Muscle of leg (tissue), 11 donors: Measurements from ENCODE around the gene KCNMB3. TPM values are rescaled to one million over a fixed set of nuclear protein-coding genes. Genes with fewer than 3 reads are reported as not detected.
"Not testable (repeated sequence)": the region's sequence is repeated elsewhere in the genome, so short reads cannot be mapped to it uniquely, and the experiment has no call there.

ENCODE experiments used
- DNase-seq: peaks from one replicate; pipeline ENCODE4 v3.0.0; 2013
- H3K27ac ChIP-seq: one replicate; pipeline ENCODE4 v1.5.1; 2013; ENCODE audit warnings: mild to moderate bottlenecking, low read length, control low read depth
- H3K27me3 ChIP-seq: one replicate; pipeline ENCODE4 v1.6.1; 2013; ENCODE audit warnings: low read length; ENCODE audit not compliant: control insufficient read depth, insufficient read depth
- H3K36me3 ChIP-seq: one replicate; pipeline ENCODE4 v1.6.1; 2013; ENCODE audit warnings: low read length; ENCODE audit not compliant: control insufficient read depth, insufficient read depth
- H3K4me1 ChIP-seq: one replicate; pipeline ENCODE4 v1.6.1; 2013; ENCODE audit warnings: low read length; ENCODE audit not compliant: control insufficient read depth, insufficient read depth
- H3K4me3 ChIP-seq: one replicate; pipeline ENCODE4 v1.5.1; 2013; ENCODE audit warnings: low read length, control low read depth
- H3K9me3 ChIP-seq: replicated peaks from 2 replicates; pipeline ENCODE4 v1.6.1; 2013; ENCODE audit warnings: low read depth, low read length; ENCODE audit not compliant: control insufficient read depth
- WGBS: methylation state at CpG from one replicate; pipeline ENCODE4 v1.1.5; 2013; ENCODE audit warnings: missing lambda C conversion rate; ENCODE audit not compliant: insufficient coverage; 5-methylcytosine and 5-hydroxymethylcytosine counted together
- polyA plus RNA-seq, 8 donors: library from polyadenylated mRNA; unstranded; fragments of 120-200 nt; gene quantifications; one replicate each; pipeline versions ENCODE4 v1.2.1 to v1.2.3, GENCODE V29; 2013; ENCODE audit warnings: inconsistent platforms in 1 of 8, low replicate concordance in 1 of 8; ENCODE audit not compliant: insufficient read length in 8 of 8, insufficient read depth in 1 of 8
- total RNA-seq: library from RNA; stranded (reverse); fragments of 120-200 nt; gene quantifications from one replicate; pipeline ENCODE4 v1.2.4, GENCODE V29; 2013

The KCNMB3 gene
- total and polyA plus RNA-seq, 9 donors, result 1.7 to 4.9 (median 4.1) TPM

DNA sequence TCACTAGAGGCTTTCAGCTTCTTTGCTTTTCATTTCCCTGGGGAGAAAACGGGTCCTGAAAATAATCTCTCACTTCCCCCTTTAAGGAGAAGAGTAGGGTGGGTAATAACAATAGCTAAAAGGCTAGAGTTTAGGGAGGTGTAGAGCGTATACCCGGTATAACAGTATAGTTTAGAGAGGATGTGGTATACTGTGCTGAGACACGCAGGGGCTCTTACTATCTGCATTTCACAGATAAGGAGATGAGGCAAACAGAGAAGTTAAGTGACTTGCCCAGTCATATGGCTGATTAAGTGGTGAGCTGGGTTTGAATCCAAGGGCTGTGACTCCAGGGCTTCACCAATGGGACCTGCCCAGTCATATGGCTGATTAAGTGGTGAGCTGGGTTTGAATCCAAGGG, 15.0 kb upstream of the KCNMB3 start:
- no peak for DNase-seq
- peaks cover 4% of the 10 kb centered on the region for H3K4me1 ChIP-seq
- no peaks in the 10 kb centered on the region for H3K27me3 ChIP-seq
- WGBS, result 83% methylated on average over 1 of the region's 4 CpGs
- H3K27ac ChIP-seq, result no peak overlapping the region
- no peak overlapping the region for H3K4me3 ChIP-seq
- H3K9me3 ChIP-seq, result no peaks in the 10 kb centered on the region
- H3K36me3 ChIP-seq, result no peaks in the 10 kb centered on the region

DNA sequence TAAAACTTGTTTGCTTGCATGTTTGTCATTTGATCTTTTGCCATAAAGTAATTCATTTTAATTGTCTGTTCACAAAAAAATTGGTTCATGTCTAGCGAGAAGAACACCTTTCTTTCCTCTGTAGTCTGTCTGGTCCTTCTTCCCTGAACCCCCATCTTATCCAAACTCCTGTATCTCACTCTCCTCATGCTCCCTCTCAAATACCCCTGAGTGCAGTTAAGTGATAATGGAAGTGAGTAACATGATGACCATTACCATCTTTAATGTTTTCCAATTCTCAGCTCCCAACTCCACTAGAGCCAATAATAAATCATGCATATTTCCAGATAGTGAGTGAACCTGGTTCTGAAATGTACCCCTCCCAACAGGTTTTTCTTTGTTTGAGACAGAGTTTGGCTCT, 14.2 kb upstream of the KCNMB3 start:
- Histone ChIP-seq H3K27me3 (no peaks in the 10 kb centered on the region), H3K36me3 (no peaks in the 10 kb centered on the region), H3K4me1 (peaks cover 4% of the 10 kb centered on the region), H3K4me3 (no peak overlapping the region), H3K9me3 (peaks cover 4% of the 10 kb centered on the region), H3K27ac (no peak overlapping the region)
- no peak for DNase-seq
- WGBS, result no CpG with 5 or more reads among the region's 1 CpG

DNA sequence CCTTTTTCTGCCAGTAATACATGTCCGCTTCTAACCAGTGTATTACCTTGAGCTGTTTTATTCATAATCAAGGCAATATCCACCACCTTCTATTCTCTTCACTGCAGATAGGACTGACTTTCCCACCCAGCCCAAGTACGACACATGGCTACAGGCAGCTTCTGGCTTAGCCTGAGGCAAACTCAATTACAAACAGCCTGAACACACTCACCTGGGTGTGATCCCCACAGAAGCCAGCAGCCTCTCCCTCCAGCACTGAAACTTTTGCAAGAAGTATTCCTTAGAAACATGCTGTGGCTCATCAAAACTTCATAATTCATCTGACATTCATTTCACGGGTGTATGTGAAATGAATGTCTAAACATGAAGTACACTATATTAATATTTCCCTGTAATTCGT, 13.5 kb upstream of the KCNMB3 start:
- Histone ChIP-seq H3K27me3 (no peaks in the 10 kb centered on the region), H3K36me3 (no peaks in the 10 kb centered on the region), H3K4me1 (peaks cover 4% of the 10 kb centered on the region), H3K27ac (no peak overlapping the region), H3K4me3 (no peak overlapping the region), H3K9me3 (peaks cover 4% of the 10 kb centered on the region)
- no peak for DNase-seq
- 100% methylated on average over 2 of the region's 4 CpGs for WGBS

DNA sequence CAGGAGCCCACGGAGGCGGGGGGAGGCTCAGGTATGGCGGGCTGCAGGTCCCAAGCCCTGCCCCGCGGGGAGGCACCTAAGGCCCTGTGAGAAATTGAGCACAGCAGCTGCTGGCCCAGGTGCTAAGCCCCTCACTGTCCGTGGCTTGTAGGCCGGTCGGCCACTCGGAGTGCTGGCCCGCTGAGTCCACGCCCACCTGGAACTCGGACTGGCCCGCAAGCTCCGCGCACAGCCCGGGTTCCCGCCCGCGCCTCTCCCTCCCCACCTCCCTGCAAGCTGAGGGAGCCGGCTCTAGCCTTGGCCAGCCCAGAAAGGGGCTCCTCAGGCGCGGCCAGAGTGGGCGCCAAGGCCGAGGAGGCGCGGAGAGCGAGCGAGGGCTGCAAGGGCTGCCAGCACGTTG, 12.2 kb upstream of the KCNMB3 start:
- no peak for DNase-seq
- no peaks in the 10 kb centered on the region for H3K27me3 ChIP-seq
- peaks cover 4% of the 10 kb centered on the region for H3K4me1 ChIP-seq
- H3K9me3 ChIP-seq, result peaks cover 11% of the 10 kb centered on the region
- no peak overlapping the region for H3K27ac ChIP-seq
- WGBS, result 97% methylated on average over 20 of the region's 29 CpGs
- no peaks in the 10 kb centered on the region for H3K36me3 ChIP-seq
- H3K4me3 ChIP-seq, result no peak overlapping the region

DNA sequence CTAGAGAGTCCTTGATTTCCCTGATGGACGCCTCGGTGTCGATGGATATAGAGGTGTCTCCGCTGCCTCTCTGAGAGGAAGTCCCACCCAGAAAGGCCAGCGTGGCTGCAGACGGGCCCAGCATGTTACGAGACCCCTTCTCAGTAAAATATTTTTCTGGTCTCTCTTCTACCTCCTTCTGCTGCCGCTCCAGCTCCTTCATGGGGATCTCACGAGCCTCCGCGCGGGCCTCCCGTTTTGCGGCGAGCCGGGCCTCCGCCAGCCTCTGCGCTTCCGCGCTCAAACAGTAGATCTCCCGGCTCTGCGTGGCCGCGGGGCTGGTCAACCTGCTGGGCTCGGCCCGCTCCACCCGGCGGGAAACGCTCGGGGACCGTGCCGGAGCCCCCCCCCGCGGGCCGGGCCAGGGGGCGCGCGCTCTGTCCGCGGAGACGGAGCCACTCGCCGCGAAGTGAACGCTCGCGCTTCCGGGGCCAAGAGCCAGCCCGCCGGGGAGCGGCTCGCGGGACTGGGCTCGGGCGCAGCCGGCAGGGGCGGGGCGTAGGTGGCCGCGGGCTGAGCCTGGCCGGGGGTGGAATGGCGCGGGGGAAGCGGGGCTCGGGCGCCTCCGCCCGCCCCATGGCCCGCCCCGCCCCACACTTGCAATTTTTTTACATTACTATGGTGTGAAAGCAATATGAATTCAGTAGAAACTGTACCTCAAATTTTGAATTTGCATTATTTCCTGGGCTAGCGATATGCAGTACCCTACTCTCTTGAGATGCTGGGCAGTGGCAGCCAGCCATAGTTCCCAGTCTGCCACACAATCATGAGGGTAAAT, 10.2 kb upstream of the KCNMB3 start:
- Histone ChIP-seq H3K4me3 (peak overlapping the region; percentile 51), H3K9me3 (peaks cover 15% of the 10 kb centered on the region), H3K27ac (peak overlapping the region; percentile 11), H3K36me3 (no peaks in the 10 kb centered on the region), H3K27me3 (no peaks in the 10 kb centered on the region), H3K4me1 (peaks cover 2% of the 10 kb centered on the region)
- 4% methylated on average over 53 of the region's 71 CpGs for WGBS
- peak; percentile 85 for DNase-seq

DNA sequence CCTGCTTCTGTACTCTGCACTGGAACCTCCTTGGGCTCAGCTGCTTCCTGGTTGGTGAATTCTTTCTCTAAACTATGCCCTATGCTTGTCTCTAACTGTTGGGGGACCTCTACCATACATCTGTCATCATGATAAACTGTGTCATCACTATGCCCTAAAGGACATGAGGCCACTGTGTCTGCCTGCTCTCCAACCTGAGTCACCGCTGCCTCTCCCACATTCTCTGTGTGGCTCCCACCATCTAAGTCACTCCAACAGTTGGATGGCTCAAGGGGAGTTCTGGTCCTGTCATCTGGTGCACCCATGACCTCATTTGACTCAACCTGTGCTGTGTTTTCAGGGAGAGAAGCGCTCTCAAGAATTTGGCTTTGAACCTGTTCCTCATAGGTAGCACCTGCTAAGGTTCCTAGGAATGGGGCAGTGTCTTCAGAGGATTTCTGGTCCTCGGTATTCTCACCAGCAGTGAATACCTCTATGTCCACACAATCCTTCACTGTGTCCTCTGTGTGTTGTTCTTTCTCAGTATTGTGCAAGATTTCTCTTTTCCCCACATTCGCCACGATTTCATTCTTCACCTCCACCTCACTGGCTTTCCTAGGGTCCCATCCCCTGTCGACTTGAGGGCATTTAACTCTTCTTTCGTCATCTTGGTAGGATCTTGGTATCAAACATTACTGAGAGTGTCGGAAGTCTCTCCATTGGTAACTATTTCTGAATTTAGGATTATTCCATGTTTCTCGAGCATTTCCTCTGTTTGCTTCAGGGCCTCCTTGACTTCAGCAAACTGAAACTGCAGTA, 9.2 kb upstream of the KCNMB3 start:
- not testable (repeated sequence) for H3K4me3 ChIP-seq, DNase-seq, H3K27me3 ChIP-seq, H3K4me1 ChIP-seq, H3K36me3 ChIP-seq, H3K27ac ChIP-seq
- H3K9me3 ChIP-seq, result peaks cover 15% of the 10 kb centered on the region
- WGBS, result 92% methylated on average over 2 of the region's 9 CpGs

DNA sequence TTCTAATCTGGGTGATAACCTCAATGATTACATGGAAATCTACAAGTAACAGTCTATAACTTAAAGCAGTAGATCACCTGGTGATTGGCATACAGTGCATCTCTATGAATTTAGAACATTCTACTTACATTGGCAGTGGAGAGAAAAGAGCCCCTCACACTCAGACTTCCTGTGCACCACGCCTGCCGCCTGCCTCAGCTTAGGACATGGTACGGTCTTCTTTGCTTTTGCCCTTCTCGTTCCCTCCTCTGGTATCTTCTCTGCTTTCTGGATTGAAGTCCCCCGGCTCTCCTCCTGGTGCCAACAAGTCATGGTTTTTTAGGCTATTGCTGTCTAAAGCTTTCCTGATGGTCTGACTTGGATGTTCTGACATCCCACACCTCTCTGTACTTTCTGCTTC, 7.9 kb upstream of the KCNMB3 start:
- Histone ChIP-seq H3K4me3 (no peak overlapping the region), H3K27ac (no peak overlapping the region), H3K9me3 (peaks cover 15% of the 10 kb centered on the region), H3K4me1 (peaks cover 2% of the 10 kb centered on the region), H3K36me3 (no peaks in the 10 kb centered on the region), H3K27me3 (no peaks in the 10 kb centered on the region)
- 87% methylated on average over 3 of the region's 5 CpGs for WGBS
- no peak for DNase-seq

DNA sequence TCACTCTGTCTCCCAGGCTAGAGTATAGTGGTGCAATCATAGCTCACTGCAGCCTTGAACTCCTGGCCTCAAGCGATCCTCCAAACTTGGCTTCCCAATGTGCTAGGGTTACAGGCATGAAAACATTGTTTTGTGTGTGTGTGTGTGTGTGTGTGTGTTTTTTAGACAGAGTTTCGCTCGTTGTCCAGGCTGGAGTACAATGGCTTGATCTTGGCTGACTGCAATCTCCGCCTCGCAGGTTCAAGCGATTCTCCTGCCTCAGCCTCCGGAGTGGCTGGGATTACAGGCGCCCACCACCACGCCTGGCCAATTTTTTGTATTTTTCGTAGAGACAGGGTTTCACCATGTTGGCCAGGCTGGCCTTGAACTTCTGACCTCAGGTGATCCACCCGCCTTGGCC, 6.8 kb upstream of the KCNMB3 start:
- not testable (repeated sequence) for H3K27ac ChIP-seq, H3K36me3 ChIP-seq, H3K4me3 ChIP-seq, DNase-seq, H3K27me3 ChIP-seq, H3K4me1 ChIP-seq
- 93% methylated on average over 9 of the region's 11 CpGs for WGBS
- H3K9me3 ChIP-seq, result peaks cover 15% of the 10 kb centered on the region

DNA sequence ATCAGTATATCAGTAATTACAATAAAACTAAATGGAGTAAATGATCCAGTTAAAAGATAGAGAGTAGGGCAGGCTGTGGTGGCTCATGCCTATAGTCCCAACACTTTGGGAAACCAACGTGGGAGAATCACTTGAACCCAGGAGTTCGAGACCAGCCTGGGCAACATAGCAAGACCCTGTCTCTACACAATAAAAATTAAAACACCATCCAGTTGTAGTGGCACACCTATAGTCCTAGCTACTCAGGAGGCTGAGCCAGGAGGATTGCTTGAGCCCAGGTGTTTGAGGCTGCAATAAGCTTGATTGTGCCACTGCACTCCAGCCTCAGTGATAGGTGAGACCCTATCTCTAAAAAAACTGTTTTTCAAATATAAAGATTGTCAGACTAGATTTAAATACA, 5.9 kb upstream of the KCNMB3 start:
- WGBS, result no CpG with 5 or more reads among the region's 2 CpGs
- Histone ChIP-seq H3K4me3 (no peak overlapping the region), H3K36me3 (no peaks in the 10 kb centered on the region), H3K27me3 (no peaks in the 10 kb centered on the region), H3K9me3 (peaks cover 15% of the 10 kb centered on the region), H3K4me1 (peaks cover 2% of the 10 kb centered on the region), H3K27ac (no peak overlapping the region)
- no peak for DNase-seq

DNA sequence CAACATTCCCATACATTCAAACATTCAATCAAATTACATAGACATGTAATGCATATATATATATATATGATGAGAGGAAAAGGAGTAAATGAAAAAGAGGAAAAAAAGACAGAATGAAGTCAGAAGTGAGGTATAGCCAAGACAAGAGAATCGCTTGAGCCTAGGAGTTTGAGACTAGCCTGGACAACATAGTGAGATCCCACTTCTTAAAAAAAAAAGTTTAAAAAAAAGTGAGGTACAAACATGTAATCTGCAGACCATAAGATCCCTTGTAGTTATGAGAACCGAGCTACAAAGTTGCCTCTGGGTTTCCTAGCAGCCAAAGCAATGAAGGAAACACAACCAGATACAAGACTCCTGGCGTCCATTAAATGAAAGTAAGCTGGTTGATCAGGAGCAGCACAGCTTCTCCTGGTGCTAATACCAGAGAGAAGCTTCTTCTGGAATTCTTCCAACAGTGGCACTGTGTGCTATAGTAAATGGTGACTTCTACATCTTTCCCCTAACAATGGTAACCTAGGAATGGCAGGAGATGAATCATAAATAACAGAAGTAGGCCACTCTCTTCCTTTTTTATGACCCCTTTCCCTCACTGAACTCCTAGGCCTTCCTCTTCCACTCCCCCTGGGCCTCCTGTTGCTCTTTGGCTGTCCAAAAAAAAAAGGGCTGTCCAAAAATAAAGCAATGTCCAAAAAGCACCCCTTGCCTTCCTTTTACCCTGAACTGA, 3.5 kb downstream of the KCNMB3 start:
- Histone ChIP-seq H3K9me3 (no peaks in the 10 kb centered on the region), H3K27ac (no peak overlapping the region), H3K4me1 (no peaks in the 10 kb centered on the region), H3K4me3 (no peak overlapping the region), H3K27me3 (no peaks in the 10 kb centered on the region), H3K36me3 (peaks cover 2% of the 10 kb centered on the region)
- DNase-seq, result no peak
- WGBS, result 88% methylated on average over 1 of the region's 3 CpGs
